ENCODE results near the gene EHMT2. TPM values are rescaled to one million over a fixed set of nuclear protein-coding genes. Genes with fewer than 3 reads are reported as not detected.
"Not testable (repeated sequence)": the region's sequence is repeated elsewhere in the genome, so short reads cannot be mapped to it uniquely, and the experiment has no call there.

EHMT2 gene
- polyA plus RNA-seq (ENCODE audit: insufficient read length in 3 of 3) = 10 to 100 TPM; 67.9 to 74.0 (median 68.5) TPM

DNA sequence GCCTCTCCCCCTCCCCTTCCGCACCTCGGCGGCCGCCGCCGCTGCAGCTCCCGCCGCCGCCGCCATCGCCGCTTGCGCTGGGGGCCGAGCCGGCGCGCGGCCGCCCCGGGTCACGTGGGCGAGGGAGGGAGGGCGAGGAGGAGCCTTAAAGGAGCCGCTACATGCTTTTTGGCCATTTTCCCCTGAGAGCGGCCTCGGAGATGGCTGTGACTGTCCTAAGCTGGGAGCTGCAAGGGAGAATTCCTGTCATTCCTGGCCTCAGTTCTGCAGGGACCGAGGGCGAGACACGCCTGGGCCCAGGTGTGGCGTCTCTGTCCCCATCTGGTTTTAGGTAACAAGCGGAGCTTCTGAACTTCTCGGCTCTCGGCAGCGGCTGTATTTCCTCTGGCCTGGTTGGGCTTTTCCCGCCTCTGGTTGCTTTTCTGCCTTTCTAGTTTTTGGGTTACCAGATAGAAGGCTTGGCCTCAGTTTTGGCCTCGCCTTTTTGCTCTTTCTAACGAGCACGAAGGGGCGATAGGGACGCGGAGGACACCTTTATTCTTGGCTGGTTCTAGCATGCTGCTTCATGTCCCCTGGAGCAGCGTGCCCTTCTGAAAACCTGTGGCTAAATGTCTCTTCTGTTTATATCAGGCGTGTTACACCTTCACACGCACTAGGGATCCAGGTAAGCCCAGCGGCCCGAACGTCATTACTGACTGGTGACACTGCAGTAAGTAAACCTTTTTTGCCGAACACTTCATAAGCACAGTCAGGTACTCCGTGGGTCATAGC, at the start of gene EHMT2:
EHMT2 (minus strand) TSS at position 87 of the 771 bp plus-strand sequence; CDS start at position 66, 21 bp downstream.
- peak; percentile 67 to 77 (median 72) for DNase-seq (ENCODE audit: low read depth in 3 of 3, low spot score in 2 of 3)

DNA sequence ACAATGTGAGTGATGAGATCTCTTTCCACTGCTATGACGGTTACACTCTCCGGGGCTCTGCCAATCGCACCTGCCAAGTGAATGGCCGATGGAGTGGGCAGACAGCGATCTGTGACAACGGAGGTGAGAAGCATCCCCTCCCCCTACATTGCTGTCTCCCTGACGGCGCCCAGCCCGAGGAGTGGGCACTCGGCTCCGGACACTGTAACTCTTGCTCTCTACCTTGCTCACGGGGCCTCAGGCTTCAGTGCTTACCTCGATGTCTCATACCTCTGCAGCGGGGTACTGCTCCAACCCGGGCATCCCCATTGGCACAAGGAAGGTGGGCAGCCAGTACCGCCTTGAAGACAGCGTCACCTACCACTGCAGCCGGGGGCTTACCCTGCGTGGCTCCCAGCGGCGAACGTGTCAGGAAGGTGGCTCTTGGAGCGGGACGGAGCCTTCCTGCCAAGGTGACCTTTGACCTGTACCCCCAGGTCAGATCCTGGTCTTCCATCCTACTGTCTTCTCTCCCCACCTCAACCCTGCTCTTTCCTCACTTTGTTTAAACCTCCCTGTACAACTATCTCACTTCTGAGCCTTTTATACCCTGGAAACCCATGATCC, 49.7 kb upstream of the EHMT2 start:
- no peak for DNase-seq (ENCODE audit: low read depth in 3 of 3, low spot score in 2 of 3)

DNA sequence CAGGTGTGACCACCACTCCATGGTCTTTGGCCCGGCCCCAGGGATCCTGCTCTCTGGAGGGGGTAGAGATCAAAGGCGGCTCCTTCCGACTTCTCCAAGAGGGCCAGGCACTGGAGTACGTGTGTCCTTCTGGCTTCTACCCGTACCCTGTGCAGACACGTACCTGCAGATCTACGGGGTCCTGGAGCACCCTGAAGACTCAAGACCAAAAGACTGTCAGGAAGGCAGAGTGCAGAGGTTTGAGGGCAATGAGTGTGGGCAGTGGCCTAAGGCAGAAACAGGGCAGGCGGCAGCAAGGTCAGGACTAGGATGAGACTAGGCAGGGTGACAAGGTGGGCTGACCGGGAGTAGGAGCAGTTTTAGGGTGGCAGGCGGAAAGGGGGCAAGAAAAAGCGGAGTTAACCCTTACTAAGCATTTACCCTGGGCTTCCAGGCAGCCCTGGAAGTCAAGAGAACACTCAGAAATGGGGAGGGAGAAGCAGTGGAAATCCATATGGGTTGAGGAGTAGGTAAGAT, 48.9 kb upstream of the EHMT2 start:
- DNase-seq (ENCODE audit: low read depth in 3 of 3, low spot score in 2 of 3) = no peak

DNA sequence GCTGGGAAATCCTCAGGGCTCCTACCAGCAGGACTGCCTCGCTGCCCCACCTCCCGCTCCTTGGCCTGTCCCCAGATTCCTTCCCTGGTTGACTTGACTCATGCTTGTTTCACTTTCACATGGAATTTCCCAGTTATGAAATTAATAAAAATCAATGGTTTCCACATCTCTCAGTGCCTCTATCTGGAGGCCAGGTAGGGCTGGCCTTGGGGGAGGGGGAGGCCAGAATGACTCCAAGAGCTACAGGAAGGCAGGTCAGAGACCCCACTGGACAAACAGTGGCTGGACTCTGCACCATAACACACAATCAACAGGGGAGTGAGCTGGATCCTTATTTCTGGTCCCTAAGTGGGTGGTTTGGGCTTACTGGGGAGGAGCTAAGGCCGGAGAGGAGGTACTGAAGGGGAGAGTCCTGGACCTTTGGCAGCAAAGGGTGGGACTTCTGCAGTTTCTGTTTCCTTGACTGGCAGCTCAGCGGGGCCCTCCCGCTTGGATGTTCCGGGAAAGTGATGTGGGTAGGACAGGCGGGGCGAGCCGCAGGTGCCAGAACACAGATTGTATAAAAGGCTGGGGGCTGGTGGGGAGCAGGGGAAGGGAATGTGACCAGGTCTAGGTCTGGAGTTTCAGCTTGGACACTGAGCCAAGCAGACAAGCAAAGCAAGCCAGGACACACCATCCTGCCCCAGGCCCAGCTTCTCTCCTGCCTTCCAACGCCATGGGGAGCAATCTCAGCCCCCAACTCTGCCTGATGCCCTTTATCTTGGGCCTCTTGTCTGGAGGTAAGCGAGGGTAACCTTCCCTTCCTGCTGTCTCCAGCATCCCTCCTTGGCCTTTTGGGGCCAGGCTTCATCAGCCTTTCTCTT, 48.2 kb upstream of the EHMT2 start, which contains the start of gene CFB:
CFB (plus strand) TSS at position 589 of the 863 bp plus-strand sequence; CDS start at position 716, 127 bp downstream.
- DNase-seq (ENCODE audit: low read depth in 3 of 3, low spot score in 2 of 3) = no peak

DNA sequence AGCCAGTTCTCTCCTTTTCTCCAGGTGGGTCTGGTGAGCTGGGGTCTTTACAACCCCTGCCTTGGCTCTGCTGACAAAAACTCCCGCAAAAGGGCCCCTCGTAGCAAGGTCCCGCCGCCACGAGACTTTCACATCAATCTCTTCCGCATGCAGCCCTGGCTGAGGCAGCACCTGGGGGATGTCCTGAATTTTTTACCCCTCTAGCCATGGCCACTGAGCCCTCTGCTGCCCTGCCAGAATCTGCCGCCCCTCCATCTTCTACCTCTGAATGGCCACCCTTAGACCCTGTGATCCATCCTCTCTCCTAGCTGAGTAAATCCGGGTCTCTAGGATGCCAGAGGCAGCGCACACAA, 47.6 kb upstream of the EHMT2 start:
- no peak for DNase-seq (ENCODE audit: low read depth in 3 of 3, low spot score in 2 of 3)

DNA sequence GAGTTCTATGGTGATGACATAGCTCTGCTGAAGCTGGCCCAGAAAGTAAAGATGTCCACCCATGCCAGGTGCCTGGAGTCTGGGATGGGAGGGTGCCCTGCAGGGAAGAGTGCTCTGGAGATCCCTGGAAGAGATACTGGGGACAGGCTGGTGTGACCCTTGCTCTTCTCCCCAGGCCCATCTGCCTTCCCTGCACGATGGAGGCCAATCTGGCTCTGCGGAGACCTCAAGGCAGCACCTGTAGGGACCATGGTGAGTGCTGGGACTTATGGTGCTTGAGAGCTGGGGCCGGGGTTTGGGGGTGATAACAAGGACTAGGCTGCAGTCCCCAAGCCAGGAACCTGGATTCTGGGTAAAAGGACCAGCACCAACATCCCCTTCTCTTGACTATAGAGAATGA, 46.2 kb upstream of the EHMT2 start:
- DNase-seq (ENCODE audit: low read depth in 3 of 3, low spot score in 2 of 3) = no peak

DNA sequence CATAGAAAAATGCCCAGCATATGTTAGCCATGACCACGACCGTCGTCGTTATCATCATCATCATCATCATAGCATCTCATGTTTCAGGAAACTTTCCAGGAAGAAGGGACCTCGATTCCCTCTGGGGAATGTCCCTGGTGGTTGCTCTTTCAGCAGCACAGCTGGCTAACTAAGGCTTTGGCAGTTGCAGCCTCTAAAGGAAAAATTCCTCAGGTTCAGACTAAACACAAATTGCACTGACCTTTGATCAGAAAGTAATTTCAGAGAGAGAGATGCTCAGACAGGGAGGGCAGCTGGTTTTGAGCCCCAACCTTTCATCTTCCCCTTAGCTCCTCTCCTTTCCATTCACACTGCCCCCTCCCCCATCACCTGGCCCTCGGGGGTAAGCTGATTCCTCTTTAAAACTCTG, 42.8 kb upstream of the EHMT2 start:
- no peak for DNase-seq (ENCODE audit: low read depth in 3 of 3, low spot score in 2 of 3)

DNA sequence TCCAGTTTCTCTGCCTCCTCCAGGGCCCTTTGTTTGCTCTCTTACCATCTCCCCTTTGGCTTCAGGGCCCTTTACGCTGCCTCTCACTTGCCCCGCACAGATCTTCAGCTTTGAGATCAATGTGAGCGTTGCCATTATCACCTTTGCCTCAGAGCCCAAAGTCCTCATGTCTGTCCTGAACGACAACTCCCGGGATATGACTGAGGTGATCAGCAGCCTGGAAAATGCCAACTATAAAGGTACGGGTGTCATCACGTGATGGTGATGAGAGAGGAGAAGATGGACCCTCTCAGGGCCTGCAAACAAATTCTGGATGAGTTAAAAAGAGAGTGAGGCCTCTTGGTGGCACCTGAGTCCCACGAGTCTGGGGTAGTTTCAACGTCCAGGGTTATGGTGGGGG, 38.3 kb upstream of the EHMT2 start:
- no peak for DNase-seq (ENCODE audit: low read depth in 3 of 3, low spot score in 2 of 3)

DNA sequence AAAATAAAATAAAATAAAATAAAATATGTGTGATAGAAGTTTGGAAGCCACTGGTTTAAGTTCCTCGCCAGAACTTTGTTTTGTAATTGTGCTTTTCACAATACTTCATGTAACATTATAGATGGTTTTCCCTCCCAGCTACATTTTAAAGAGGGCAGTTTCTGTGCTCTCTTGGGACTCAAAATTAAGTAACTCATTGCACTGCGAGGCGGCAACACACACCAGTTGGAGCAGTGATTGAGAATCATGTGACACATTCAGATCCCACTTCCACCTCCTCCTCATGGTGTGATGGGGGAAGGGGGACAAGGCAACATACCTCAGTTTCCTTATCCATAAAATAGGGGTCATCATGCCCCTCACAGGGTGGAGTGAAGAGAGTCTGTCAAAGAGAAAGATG, 37.5 kb upstream of the EHMT2 start:
- DNase-seq (ENCODE audit: low read depth in 3 of 3, low spot score in 2 of 3) = no peak

DNA sequence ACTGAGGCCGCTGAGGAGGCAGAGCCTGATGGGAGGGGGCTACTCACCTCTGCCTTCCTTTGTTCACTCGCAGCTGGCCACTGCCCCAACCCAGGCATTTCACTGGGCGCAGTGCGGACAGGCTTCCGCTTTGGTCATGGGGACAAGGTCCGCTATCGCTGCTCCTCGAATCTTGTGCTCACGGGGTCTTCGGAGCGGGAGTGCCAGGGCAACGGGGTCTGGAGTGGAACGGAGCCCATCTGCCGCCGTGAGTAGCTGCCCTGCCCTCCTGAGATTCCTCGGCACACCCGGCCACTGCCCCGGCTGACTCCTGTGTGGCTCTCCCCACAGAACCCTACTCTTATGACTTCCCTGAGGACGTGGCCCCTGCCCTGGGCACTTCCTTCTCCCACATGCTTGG, 36.0 kb upstream of the EHMT2 start:
- DNase-seq (ENCODE audit: low read depth in 3 of 3, low spot score in 2 of 3) = no peak

DNA sequence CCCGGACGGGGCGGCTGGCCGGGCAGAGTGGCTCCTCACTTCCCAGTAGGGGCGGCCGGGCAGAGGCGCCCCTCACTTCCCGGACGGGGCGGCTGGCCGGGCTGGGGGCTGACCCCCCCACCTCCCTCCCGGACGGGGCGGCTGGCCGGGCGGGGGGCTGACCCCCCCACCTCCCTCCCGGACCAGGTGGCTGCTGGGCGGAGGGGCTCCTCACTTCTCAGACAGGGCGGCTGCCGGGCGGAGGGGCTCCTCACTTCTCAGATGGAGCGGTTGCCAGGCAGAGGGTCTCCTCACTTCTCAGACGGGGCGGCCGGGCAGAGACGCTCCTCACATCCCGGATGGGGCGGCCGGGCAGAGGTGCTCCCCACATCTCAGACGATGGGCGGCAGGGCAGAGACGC, 34.6 kb upstream of the EHMT2 start:
- not testable (repeated sequence) for DNase-seq (ENCODE audit: low read depth in 3 of 3, low spot score in 2 of 3)

DNA sequence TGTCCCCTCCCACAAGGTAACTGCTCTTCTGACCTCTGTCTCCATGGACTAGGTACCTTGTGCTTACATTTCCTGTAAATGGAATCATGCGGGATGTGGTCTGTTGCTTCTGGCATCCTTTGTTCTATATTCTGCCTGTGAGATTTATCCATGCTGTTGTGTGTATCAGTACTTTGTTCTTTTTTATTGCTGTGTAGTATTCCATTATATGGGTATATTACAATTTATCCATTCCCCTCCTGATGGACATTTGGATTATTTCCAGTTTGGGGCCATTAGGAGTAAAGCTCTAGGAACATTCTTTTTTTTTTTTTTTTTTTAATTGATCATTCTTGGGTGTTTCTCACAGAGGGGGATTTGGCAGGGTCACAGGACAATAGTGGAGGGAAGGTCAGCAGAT, 33.5 kb upstream of the EHMT2 start:
- DNase-seq (ENCODE audit: low read depth in 3 of 3, low spot score in 2 of 3) = no peak

DNA sequence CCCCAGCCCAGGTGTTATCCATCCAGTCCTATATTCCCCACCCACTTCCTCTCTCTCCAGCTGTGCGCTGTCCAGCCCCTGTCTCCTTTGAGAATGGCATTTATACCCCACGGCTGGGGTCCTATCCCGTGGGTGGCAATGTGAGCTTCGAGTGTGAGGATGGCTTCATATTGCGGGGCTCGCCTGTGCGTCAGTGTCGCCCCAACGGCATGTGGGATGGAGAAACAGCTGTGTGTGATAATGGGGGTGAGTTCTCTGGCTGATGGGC, 31.1 kb upstream of the EHMT2 start:
- DNase-seq (ENCODE audit: low read depth in 3 of 3, low spot score in 2 of 3) = no peak

DNA sequence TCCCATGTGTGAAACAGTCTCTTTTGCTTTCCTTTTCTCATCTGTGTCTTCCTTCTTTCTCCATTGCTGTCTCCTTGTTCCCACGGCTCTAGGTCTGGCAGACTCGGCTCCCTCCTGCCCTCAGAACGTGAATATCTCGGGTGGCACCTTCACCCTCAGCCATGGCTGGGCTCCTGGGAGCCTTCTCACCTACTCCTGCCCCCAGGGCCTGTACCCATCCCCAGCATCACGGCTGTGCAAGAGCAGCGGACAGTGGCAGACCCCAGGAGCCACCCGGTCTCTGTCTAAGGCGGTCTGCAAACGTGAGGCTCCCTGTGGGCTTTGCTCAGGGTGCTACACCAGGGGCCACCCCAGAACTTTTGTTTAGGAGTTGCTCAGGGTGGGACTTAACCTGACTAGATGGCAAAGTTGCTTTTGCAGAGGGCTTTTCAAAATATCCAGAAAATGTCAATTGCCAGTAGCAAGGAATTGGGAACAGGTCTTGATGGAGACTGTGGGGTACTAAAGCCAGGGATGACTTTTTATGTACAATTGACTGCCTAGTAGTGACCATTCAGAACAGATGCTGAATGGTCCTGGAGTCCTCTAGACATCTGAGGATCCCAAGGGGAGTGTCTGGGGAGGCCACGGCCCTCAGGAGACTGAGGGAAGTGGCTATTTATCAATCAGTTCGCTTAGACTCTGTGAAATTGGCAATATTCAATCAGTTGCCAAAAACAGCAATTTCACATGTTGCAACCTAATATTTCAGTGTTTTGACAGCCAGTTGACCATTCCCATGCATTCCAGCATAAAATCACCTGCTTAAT, 30.6 kb upstream of the EHMT2 start:
- DNase-seq (ENCODE audit: low read depth in 3 of 3, low spot score in 2 of 3) = no peak

DNA sequence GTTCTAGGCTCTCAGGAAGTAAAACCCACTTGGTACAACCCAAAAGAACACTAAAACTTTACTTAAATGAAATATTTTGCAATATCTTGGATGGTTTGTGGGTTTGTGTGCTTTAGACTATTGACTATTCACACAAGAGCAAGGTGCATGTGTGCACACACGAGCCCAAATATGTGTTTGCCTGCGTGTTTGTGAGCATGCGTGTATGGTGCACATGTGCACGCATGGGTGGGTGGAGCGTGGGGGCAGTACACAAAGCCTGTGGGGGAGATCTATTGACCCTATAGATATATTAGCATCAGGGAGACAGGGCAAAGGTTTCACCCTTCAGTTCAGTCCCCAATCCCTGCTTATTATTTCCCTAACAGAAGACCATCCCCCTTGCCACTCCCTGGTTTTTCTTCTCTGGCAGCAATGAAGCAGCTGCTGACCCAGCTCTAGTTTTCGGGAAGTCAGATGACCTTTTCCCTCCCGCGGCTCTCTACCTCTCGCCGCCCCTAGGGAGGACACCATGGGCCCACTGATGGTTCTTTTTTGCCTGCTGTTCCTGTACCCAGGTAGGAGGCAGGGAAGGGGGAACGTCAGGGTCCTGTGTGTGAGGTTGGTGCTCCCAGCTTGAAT, 29.9 kb upstream of the EHMT2 start, which contains the start of gene C2:
C2 (plus strand) TSS at position 476 of the 621 bp plus-strand sequence; CDS start at position 512, 36 bp downstream.
- DNase-seq (ENCODE audit: low read depth in 3 of 3, low spot score in 2 of 3) = no peak

DNA sequence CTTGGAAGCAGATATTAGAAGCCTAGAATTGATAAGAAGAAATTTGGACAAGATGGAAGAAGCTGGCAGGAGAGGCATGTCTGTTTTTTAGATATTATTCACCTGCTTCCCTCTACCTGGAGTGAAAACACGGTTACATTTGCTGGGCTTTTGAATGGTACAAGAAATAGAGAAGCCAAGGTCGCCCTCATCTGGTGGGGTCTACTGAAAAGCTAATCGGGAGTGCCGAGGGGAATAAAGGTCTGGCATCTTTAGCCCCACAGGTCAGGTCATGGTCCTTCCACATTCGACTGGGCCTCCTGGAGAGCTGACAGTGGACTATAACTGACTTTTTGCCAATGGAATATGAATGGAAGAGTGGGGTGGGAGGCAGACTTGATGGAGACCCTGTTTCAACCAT, 25.4 kb upstream of the EHMT2 start:
- no peak for DNase-seq (ENCODE audit: low read depth in 3 of 3, low spot score in 2 of 3)

DNA sequence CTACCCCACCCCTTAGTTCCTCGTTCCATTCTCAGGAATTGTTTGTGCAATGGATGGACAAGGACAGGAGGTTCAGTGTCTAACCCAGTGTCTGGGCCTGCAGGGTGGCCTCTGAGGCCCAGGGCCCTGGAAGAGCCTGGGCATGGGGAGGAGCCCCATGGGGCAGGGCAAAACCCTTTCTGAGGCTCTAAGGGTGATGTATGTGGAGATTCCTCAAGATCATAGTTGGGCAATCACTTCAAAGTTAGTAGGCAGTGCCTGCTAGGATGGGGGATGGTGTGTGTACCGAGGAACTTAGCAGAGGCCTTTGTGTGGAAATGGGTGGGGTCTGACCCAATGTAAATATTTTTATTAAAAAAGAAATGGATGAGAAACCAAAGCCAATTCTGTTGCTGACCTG, 23.3 kb upstream of the EHMT2 start:
- no peak for DNase-seq (ENCODE audit: low read depth in 3 of 3, low spot score in 2 of 3)

DNA sequence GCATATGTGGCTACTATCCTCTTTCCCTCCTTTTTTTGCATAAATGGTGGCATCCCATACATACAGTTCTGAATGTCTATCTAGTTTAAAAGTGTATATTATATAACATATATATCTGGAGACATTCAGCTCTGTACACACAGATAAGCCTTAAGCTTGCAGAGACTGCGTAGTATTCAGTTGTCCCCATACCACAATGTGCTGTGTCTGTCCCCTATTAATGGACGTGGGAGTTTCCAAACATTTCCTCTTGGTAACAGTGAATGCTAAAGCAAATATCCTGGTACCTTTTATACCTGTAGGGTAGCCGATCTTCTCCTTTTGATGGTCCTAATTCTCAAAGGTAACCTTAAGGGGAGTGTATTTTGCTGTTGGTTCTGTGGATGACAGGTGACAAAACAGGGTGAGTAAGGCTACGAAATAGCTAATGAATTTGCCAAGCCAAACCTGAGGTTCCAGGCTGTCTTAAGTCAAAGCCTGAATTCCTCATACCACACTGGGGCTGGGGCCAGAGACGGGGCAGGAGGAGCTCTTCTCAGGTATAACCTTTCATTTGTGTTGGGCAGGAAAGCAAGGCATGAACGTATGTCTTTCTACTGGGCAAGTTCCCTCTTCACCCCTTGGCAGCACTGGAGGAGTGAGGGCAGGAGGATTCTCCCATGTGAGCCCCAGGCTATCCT, 22.3 kb upstream of the EHMT2 start:
- no peak for DNase-seq (ENCODE audit: low read depth in 3 of 3, low spot score in 2 of 3)

DNA sequence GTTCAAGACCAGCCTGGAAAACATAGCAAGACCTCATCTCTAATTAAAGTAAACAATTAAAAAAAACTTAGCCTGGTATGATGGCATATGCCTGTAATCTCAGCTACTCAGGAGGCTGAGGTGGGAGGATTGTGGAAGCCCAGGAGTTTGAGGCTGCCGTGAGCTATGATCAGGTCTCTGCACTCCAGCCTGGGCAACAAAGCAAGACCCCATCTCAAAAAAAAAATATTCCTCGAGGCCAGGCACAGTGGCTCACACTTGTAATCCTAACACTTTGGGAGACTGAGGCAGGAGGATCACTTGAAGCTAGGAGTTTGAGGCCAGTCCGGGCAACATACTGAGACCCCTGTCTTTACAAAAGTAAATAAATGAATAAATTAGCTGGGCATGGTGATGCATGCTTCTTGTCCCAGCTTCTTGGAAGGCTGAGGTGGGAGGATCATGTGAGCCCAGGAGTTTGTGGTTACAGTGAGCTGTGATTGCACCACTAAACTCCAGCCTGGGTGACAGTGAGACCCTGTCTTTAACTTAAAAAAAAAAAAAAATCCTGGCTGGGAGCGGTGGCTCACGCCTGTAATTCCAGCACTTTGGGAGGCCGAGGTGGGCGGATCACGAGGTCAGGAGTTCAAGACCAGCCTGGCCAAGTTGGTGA, 20.7 kb upstream of the EHMT2 start:
- no peak for DNase-seq (ENCODE audit: low read depth in 3 of 3, low spot score in 2 of 3)
